IPS-11a (cell line): Measurements from ENCODE around the gene CD53.
"Not testable (repeated sequence)": the region's sequence is repeated elsewhere in the genome, so short reads cannot be mapped to it uniquely, and the experiment has no call there.

Experiments used
- H3K4me3 ChIP-seq: one replicate; pipeline ENCODE4 v1.5.1; 2013; ENCODE audit warnings: low read depth, low read length, control low read depth

CD53 gene

GRCh38 chr1:110914676-110915075, 41.7 kb downstream of the CD53 start:
- no peak overlapping the region for H3K4me3 ChIP-seq

- H3K4me3 ChIP-seq, result no peak overlapping the region
These were observed 42.9 kb downstream of the CD53 start for GRCh38 chr1:110915804-110916203.

GRCh38 chr1:110916274-110916668, 43.3 kb downstream of the CD53 start:
- no peak overlapping the region for H3K4me3 ChIP-seq

GRCh38 chr1:110916669-110917306, 43.8 kb downstream of the CD53 start:
- no peak overlapping the region for H3K4me3 ChIP-seq

GRCh38 chr1:110918016-110918415, 45.1 kb downstream of the CD53 start:
- H3K4me3 ChIP-seq, result no peak overlapping the region

- no peak overlapping the region for H3K4me3 ChIP-seq
These were observed 49.0 kb downstream of the CD53 start for GRCh38 chr1:110921953-110922352.

GRCh38 chr1:110927484-110928075, 54.6 kb downstream of the CD53 start:
- no peak overlapping the region for H3K4me3 ChIP-seq

- no peak overlapping the region for H3K4me3 ChIP-seq
These were observed 55.2 kb downstream of the CD53 start for GRCh38 chr1:110928191-110928590.

- no peak overlapping the region for H3K4me3 ChIP-seq
These were observed 56.0 kb downstream of the CD53 start for GRCh38 chr1:110928904-110929303.

- not testable (repeated sequence) for H3K4me3 ChIP-seq
These were observed 58.1 kb downstream of the CD53 start for GRCh38 chr1:110931097-110931496.

GRCh38 chr1:110936567-110936966, 63.6 kb downstream of the CD53 start:
- H3K4me3 ChIP-seq, result no peak overlapping the region

GRCh38 chr1:110944806-110945205, 71.9 kb downstream of the CD53 start:
- H3K4me3 ChIP-seq, result no peak overlapping the region

GRCh38 chr1:110945626-110946025, 72.7 kb downstream of the CD53 start:
- H3K4me3 ChIP-seq, result no peak overlapping the region

GRCh38 chr1:110948038-110948810, 75.3 kb downstream of the CD53 start:
- H3K4me3 ChIP-seq, result no peak overlapping the region
